NCI-H187 treated with DMSO at 0.1 percent for 48 hours (cell line): ENCODE results near the gene RALGDS.
"Not testable (repeated sequence)": the region's sequence is repeated elsewhere in the genome, so short reads cannot be mapped to it uniquely, and the experiment has no call there.

Source experiments
- DNase-seq: peaks from one replicate; lab custom pipeline; 2025; lab: John Stamatoyannopoulos, UW

Gene RALGDS

GRCh38 chr9:133121198-133121914, at the start of gene RALGDS:
TSS of gene RALGDS (minus strand) at chr9:133121240. CDS start at chr9:133121154, 86 bp downstream.
- DNase-seq = peak; percentile 17

GRCh38 chr9:133170716-133171115, 49.7 kb upstream of the RALGDS start:
- DNase-seq = no peak

DNA sequence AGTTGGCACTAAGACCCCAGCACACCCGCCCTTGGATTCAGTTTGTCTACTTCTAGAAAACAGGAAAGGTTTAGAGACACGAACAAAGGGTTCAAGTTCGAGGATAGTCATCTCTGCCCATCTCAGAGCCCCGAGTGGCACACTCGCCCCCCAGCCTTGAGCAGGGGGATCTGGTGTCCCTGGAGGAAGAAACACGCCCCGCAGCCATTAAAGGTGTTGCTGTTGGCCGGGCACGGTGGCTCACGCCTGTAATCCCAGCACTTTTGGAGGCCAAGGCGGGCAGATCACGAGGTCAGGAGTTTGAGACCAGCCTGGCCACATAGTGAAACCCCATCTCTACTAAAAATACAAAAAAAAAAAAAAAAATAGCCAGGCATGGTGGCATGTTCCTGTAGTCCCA, 48.6 kb upstream of the RALGDS start:
- DNase-seq = not testable (repeated sequence)

GRCh38 chr9:133169102-133169501, 48.1 kb upstream of the RALGDS start:
- no peak for DNase-seq

- DNase-seq = no peak
These were observed 47.4 kb upstream of the RALGDS start for GRCh38 chr9:133168432-133168831.

- DNase-seq = no peak
These were observed 46.7 kb upstream of the RALGDS start for GRCh38 chr9:133167769-133168168.

- no peak for DNase-seq
These were observed 46.2 kb upstream of the RALGDS start for GRCh38 chr9:133167096-133167730.

DNA sequence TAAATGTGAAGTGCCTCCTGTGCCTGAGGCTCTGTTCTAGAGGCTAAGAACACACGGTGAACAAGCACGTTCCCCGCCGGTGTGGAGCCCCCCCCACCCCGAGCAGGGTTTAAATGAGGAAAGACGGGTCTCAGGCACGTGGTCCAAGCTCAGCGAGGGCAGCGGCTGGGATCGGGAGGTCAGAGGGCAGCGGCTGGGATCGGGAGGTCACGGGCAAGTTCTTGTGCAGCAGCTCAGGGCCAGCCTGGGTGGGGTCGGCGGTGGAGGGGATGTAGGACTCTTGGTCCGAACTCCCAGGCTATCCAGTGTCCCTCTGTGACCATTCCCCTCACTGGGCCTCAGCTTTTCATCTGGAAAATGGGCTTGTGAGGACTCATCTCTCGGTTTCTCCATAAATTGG, 45.4 kb upstream of the RALGDS start:
- DNase-seq = no peak

DNA sequence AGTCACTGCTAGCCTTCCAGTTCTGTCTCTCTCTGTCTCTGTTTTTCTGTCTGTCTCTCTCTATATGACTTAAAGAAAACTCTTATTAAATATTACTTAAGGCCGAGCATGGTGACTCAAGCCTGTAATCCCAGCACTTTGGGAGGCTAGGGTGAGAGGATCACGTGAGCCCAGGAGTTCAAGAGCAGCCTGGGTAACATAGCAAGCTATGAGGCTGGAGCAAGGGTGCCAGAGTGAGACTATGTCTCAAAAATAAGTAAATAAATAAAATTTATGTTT, 44.4 kb upstream of the RALGDS start:
- no peak for DNase-seq

DNA sequence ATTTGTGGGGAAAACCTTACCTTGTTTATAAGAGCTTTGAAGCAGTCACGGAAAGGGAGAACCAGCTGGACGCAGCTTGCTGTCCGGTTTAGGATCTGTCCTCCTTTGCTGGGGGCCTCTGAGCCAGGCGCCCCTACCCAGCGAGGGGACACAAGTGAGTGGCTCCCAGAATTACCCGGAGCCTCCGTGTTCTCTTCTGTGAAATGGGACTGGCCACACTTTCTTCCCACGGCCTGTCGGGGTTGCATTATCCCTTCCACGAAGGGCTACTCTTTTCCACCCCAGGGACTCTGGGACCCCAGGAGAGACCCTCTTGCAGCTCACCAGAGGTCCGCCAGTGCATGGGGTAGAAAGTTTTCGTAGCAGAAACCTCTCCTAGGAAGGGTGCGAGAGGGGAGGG, 43.2 kb upstream of the RALGDS start:
- no peak for DNase-seq

GRCh38 chr9:133163504-133164172, 42.6 kb upstream of the RALGDS start, which contains the start of gene GBGT1:
TSS of gene GBGT1 (minus strand) at chr9:133163914. CDS start at chr9:133162412, 1,502 bp downstream.
- no peak for DNase-seq

- no peak for DNase-seq
These were observed 41.9 kb upstream of the RALGDS start for GRCh38 chr9:133162861-133163503.

- DNase-seq = no peak
These were observed 40.5 kb upstream of the RALGDS start for GRCh38 chr9:133161547-133161950.

- DNase-seq = no peak
These were observed 39.9 kb upstream of the RALGDS start for GRCh38 chr9:133160742-133161546.

DNA sequence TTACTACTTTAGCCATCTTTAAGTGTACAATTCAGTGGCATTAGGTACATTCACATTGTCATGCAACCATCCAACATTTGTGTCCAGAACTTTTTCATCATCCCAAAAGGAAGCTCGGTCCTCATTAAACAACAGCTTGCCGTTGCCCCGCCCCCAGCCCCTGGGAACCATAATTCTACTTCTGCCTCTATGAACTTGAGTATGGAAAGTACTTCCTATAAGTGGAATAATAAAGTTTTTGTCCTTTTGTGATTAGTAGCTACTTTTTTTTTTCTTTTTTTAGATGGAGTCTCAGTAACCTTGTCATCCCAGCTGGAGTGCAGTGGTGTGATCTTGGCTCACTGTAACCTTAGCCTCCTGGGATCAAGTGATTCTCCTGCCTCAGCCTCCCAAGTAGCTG, 37.7 kb upstream of the RALGDS start:
- DNase-seq = no peak

DNA sequence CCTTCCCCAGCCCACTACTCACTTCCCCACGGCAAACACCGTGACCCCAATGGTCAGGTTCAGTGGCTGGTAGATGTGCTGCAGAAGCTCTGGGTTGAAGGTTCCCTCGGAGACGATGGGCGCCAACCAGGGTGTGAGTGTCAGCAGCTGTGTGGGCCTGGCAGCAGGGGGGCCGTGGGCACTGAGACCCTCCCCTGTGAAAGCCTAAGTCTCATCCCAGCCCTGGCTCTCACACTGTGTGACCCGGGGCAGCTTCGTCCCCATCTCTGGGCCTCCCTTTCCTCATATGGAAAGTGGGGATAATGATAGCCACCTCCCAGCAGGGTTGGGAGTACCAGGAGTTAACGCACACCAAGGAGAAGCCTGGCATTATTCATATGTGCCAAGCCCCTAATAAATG, 34.1 kb upstream of the RALGDS start:
- DNase-seq = no peak

DNA sequence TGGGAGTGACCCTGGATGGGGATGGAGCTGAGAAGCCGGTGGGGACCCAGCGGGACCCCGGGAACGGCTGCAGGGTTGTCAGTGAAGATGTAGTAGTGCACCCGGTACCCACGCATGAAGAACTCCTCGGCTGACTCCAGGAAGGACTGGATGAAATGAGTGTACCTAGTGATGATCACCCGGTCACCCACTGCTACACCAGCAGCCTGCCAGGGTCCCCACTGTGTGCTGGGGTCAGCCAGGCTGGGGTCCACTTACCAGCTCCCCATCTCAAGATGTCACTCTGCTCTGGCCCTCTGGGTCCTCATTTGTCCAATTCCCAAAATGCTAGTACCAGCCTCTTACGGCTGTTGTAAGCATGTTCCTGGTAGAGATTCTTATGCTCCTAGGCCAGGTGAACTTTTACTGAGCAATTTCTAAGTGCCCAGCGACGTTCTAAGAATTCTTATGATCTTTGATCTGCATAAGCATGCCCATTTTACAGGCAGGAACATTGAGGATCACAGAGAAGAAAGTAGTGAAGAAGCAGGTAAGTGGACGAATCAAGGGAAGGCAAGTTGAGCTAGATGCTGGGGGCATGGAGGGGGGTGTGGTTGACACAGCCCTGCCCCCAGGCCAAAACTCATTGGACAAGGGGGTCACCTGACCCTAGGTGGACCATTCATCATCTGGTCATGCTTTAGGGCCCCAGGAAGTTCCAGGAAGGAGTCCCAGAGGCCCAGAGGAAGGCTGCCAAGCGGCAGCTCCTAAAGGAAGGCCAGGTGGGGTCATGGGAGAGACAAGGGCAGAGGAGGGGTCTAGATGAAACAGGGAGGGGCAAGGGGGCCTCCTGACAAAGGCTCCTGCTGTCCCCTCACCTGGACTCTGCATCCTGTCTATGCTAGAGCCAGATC, 33.3 kb upstream of the RALGDS start:
- no peak for DNase-seq

GRCh38 chr9:133153227-133154096, 32.4 kb upstream of the RALGDS start:
- no peak for DNase-seq

DNA sequence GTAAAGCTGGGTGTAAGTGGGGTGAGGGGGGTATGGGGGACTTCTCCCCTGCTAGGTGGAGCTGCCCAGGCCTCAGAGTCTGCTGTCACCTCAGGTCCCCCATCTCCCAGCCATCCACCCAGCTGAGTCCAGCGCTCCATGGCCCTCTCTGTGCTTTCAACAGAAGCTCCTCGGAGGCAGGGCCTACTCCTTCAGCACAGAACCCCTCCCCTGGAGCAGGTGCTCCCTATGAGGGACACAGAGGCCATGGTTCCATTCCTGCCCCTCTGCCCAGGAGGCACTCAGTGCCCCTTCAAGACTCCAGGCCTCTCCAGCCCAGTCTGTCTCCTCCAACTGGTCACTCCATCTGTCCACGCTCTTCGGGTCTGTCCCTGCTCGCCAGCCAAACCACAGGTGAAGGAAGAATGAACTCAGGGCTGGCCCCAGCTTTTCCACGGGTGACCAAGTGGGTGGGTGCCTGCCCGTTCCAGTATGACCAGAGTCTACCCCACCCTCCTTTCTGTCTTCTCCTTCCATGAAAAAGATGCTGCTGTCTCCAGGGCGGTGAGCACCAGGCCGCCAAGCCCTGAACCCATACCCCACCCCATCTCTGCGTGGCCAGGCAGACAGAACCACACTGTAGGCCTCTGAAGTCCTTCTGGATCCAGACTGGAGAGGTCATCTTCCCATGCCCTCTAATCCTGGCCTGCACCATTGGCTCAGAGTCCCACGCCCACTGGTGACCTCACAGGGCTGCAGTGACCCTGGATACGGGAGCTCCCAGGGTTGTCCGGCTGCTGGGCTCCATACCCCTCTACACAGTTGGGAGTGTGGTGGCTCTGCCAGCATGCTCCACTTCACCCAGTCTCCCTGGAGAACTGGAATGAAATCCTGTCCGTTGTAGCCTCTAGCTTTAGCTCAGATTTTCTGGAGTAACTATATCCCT, 30.8 kb upstream of the RALGDS start:
- no peak for DNase-seq
